SK-N-SH (cell line): Measurements from ENCODE around the gene EME2.

ENCODE experiments used
- CTCF ChIP-seq: fragments of 200-600 bp; sonication (generic); IDR thresholded peaks from 2 replicates; pipeline ENCODE4 v1.6.1; 2017; ENCODE audit warnings: antibody characterized with exemption, mild to moderate bottlenecking, moderate library complexity
- FOSL2 ChIP-seq: IDR thresholded peaks from 2 replicates; pipeline ENCODE4 v1.4.0; 2012; ENCODE audit warnings: low read depth, mild to moderate bottlenecking, moderate library complexity, borderline replicate concordance
- FOXJ3 ChIP-seq: sonication (generic); formaldehyde crosslinking; IDR thresholded peaks from 2 replicates; pipeline ENCODE4 v1.5.1; 2020; ENCODE audit warnings: mild to moderate bottlenecking, missing genetic modification reagents
- IRF3 ChIP-seq: fragments of 150-350 bp; IDR thresholded peaks from 2 replicates; pipeline ENCODE4 v1.6.1; 2016; ENCODE audit warnings: mild to moderate bottlenecking, low read depth, low read length
- POLR2AphosphoS5 ChIP-seq: IDR thresholded peaks from 2 replicates; pipeline ENCODE4 v1.6.1; 2012; ENCODE audit warnings: low read depth, low read length
- RAD21 ChIP-seq: IDR thresholded peaks from 2 replicates; pipeline ENCODE4 v1.6.1; 2012; ENCODE audit warnings: mild to moderate bottlenecking, low read length
- RFX5 ChIP-seq: IDR thresholded peaks from 2 replicates; pipeline ENCODE4 v1.6.1; 2012; ENCODE audit warnings: mild to moderate bottlenecking, improper control_type of control experiment, low read length
- TAF1 ChIP-seq: IDR thresholded peaks from 2 replicates; pipeline ENCODE4 v1.6.1; 2012; ENCODE audit warnings: low read depth, mild to moderate bottlenecking, low read length, moderate library complexity, borderline replicate concordance
- TEAD4 ChIP-seq: IDR thresholded peaks from 2 replicates; pipeline ENCODE4 v1.4.0; 2012; ENCODE audit warnings: mild to moderate bottlenecking, borderline replicate concordance; ENCODE audit not compliant: insufficient read depth
- TF ChIP-seq, protein P1 (sequence below): IDR thresholded peaks from 2 replicates; pipeline ENCODE4 v1.6.1; 2012; ENCODE audit warnings: mild to moderate bottlenecking, low read depth, low read length, moderate library complexity
- TF ChIP-seq, protein P2 (sequence below): IDR thresholded peaks from 2 replicates; pipeline ENCODE4 v1.4.0; 2012; ENCODE audit warnings: low read depth

GRCh38 chr16:1766701-1767100 lies 5.9 kb upstream of the EME2 start:
- TF ChIP-seq POLR2AphosphoS5 (no peak), CTCF (no peak), TAF1 (no peak), RAD21 (no peak), FOSL2 (no peak), TEAD4 (no peak), IRF3 (no peak), RFX5 (no peak), FOXJ3 (CRISPR knock-in tag) (no peak)
- TF ChIP-seq, protein P1, sequence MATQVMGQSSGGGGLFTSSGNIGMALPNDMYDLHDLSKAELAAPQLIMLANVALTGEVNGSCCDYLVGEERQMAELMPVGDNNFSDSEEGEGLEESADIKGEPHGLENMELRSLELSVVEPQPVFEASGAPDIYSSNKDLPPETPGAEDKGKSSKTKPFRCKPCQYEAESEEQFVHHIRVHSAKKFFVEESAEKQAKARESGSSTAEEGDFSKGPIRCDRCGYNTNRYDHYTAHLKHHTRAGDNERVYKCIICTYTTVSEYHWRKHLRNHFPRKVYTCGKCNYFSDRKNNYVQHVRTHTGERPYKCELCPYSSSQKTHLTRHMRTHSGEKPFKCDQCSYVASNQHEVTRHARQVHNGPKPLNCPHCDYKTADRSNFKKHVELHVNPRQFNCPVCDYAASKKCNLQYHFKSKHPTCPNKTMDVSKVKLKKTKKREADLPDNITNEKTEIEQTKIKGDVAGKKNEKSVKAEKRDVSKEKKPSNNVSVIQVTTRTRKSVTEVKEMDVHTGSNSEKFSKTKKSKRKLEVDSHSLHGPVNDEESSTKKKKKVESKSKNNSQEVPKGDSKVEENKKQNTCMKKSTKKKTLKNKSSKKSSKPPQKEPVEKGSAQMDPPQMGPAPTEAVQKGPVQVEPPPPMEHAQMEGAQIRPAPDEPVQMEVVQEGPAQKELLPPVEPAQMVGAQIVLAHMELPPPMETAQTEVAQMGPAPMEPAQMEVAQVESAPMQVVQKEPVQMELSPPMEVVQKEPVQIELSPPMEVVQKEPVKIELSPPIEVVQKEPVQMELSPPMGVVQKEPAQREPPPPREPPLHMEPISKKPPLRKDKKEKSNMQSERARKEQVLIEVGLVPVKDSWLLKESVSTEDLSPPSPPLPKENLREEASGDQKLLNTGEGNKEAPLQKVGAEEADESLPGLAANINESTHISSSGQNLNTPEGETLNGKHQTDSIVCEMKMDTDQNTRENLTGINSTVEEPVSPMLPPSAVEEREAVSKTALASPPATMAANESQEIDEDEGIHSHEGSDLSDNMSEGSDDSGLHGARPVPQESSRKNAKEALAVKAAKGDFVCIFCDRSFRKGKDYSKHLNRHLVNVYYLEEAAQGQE, result no peak
- TF ChIP-seq, protein P2, sequence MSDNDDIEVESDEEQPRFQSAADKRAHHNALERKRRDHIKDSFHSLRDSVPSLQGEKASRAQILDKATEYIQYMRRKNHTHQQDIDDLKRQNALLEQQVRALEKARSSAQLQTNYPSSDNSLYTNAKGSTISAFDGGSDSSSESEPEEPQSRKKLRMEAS, result no peak
